Common myeloid progenitor, CD34-positive (primary cell): ENCODE data around the gene PLXNB2.
"Not testable (repeated sequence)": the region's sequence is repeated elsewhere in the genome, so short reads cannot be mapped to it uniquely, and the experiment has no call there.

Experiments
- CTCF ChIA-PET: fragments of 350-600 bp; sonication (Branson Sonifier 250); formaldehyde crosslinking; loops from one replicate; lab custom pipeline; 2021; ENCODE audit warnings: antibody characterized with exemption; lab: Charles Lee
- POLR2A ChIA-PET: fragments of 350-600 bp; sonication (Branson Sonifier 250); formaldehyde crosslinking; loops from one replicate; lab custom pipeline; 2021; ENCODE audit warnings: antibody characterized with exemption; lab: Charles Lee
- DNase-seq, 3 donors: peaks; one replicate each; pipeline versions ENCODE4 v3.0.0 to v3.0.0-alpha.2; 2013
- H3K27ac ChIP-seq, 2 experiments: 1 replicate in 1 of 2; 2 replicates in 1 of 2; pipeline ENCODE4 v1.7.0; 2013; ENCODE audit warnings: inconsistent platforms in 2 of 2, low read length in 2 of 2, mild to moderate bottlenecking in 2 of 2, low read depth in 1 of 2, moderate library complexity in 1 of 2; ENCODE audit not compliant: severe bottlenecking in 2 of 2, insufficient read depth in 1 of 2, poor library complexity in 1 of 2
- H3K27me3 ChIP-seq, 5 experiments: replicated peaks in 2 of 5; 1 replicate in 3 of 5; 2 replicates in 2 of 5; pipeline versions ENCODE4 v1.6.1 to v1.7.0; 2013; ENCODE audit warnings: low read length in 4 of 5, mild to moderate bottlenecking in 2 of 5, moderate library complexity in 2 of 5, inconsistent platforms in 1 of 5; ENCODE audit not compliant: insufficient read depth in 5 of 5, control insufficient read depth in 4 of 5
- H3K36me3 ChIP-seq, 4 experiments: 1 replicate in 2 of 4; 2 replicates in 2 of 4; pipeline versions ENCODE4 v1.6.1 to v1.7.0; 2013; ENCODE audit warnings: low read length in 3 of 4, control low read depth in 1 of 4, mild to moderate bottlenecking in 1 of 4; ENCODE audit not compliant: control insufficient read depth in 4 of 4, insufficient read depth in 4 of 4
- H3K4me1 ChIP-seq, 4 experiments: 1 replicate in 3 of 4; 2 replicates in 1 of 4; pipeline versions ENCODE4 v1.6.1 to v1.7.1; 2013; ENCODE audit warnings: low read length in 3 of 4, mild to moderate bottlenecking in 3 of 4, control low read depth in 1 of 4, inconsistent platforms in 1 of 4, moderate library complexity in 1 of 4; ENCODE audit not compliant: control insufficient read depth in 4 of 4, insufficient read depth in 4 of 4; ENCODE audit errors: control extremely low read depth in 1 of 4
- H3K4me3 ChIP-seq, 7 experiments: 1 replicate in 4 of 7; 2 replicates in 3 of 7; pipeline versions ENCODE4 v1.5.1 to v1.7.0; 2013; ENCODE audit warnings: mild to moderate bottlenecking in 7 of 7, low read length in 6 of 7, moderate library complexity in 6 of 7, inconsistent platforms in 2 of 7, low read depth in 2 of 7, control low read depth in 1 of 7; ENCODE audit not compliant: insufficient read depth in 4 of 7, control insufficient read depth in 1 of 7; ENCODE audit errors: extremely low read depth in 1 of 7
- H3K9me3 ChIP-seq, 5 experiments: 1 replicate in 4 of 5; 2 replicates in 1 of 5; pipeline versions ENCODE4 v1.6.1 to v1.7.1; 2013; ENCODE audit warnings: low read length in 4 of 5, mild to moderate bottlenecking in 2 of 5, inconsistent platforms in 1 of 5, low read depth in 1 of 5, moderate library complexity in 1 of 5; ENCODE audit not compliant: control insufficient read depth in 4 of 5, insufficient read depth in 2 of 5; ENCODE audit errors: control extremely low read depth in 1 of 5
- WGBS: methylation state at CpG from one replicate; pipeline ENCODE4 v1.1.5; 2013; ENCODE audit not compliant: insufficient coverage; 5-methylcytosine and 5-hydroxymethylcytosine counted together

PLXNB2 gene

GRCh38 chr22:50326225-50326955 lies 18.9 kb upstream of the PLXNB2 start:
- peak in 1 of 3 donors; percentile 20 for DNase-seq
- Histone ChIP-seq H3K27me3 (peaks cover 0 to 6% (median 0%) of the 10 kb centered on the region in 5 experiments), H3K4me3 (peak overlapping the region; percentile 44 to 83 (median 70)), H3K9me3 (no peaks in the 10 kb centered on the region), H3K36me3 (no peaks in the 10 kb centered on the region), H3K4me1 (peaks cover 0 to 17% (median 15%) of the 10 kb centered on the region in 4 experiments), H3K27ac (peak overlapping the region in 1 of 2 experiments; percentile 82)
- ChIA-PET POLR2A (interaction anchor here (1.8 to 4.2 kb wide), 3 partner anchors 12 to 32 kb away, joined by 5 to 17 read pairs (median 6); partner anchors contain the start of gene PLXNB2), CTCF (interaction anchor here (0.6 to 10.9 kb wide), 13 partner anchors 11 to 74 kb away, joined by 3 to 120 read pairs (median 7); partner anchors contain the start of gene PLXNB2)
- WGBS: 23% methylated on average over 52 of the region's 56 CpGs

GRCh38 chr22:50325444-50326224 lies 18.2 kb upstream of the PLXNB2 start:
- Histone ChIP-seq H3K4me1 (peaks cover 0 to 17% (median 15%) of the 10 kb centered on the region in 4 experiments), H3K36me3 (no peaks in the 10 kb centered on the region), H3K27me3 (peaks cover 0 to 6% (median 0%) of the 10 kb centered on the region in 5 experiments), H3K27ac (no peak overlapping the region), H3K4me3 (peak overlapping the region in 1 of 7 experiments; percentile 83), H3K9me3 (no peaks in the 10 kb centered on the region)
- WGBS: over 99% methylated on average over 13 of the region's 19 CpGs
- no peak for DNase-seq
- ChIA-PET POLR2A (interaction anchor here (1.8 to 4.2 kb wide), 2 partner anchors 11 to 18 kb away, joined by 6 to 17 read pairs; partner anchors contain the start of gene PLXNB2), CTCF (interaction anchor here (1.0 to 10.9 kb wide), 13 partner anchors 10 to 51 kb away, joined by 3 to 120 read pairs (median 7); partner anchors contain the start of gene PLXNB2)

GRCh38 chr22:50323900-50324299 lies 16.5 kb upstream of the PLXNB2 start:
- Histone ChIP-seq H3K4me3 (no peak overlapping the region), H3K9me3 (no peaks in the 10 kb centered on the region), H3K27ac (no peak overlapping the region), H3K27me3 (peaks cover 0 to 6% (median 0%) of the 10 kb centered on the region in 5 experiments), H3K36me3 (no peaks in the 10 kb centered on the region), H3K4me1 (peaks cover 0 to 17% (median 15%) of the 10 kb centered on the region in 4 experiments)
- ChIA-PET CTCF (interaction anchor here (0.9 to 10.9 kb wide), 12 partner anchors 9 to 82 kb away, joined by 3 to 120 read pairs (median 6); no protein-coding TSS in a partner anchor), POLR2A (interaction anchor here (4.2 kb wide), 1 partner anchor 9 kb away, joined by 17 read pairs; no protein-coding TSS in a partner anchor)
- 100% methylated on average over 5 of the region's 5 CpGs for WGBS
- DNase-seq: no peak

- not testable (repeated sequence) for H3K27ac ChIP-seq, H3K36me3 ChIP-seq, DNase-seq, H3K9me3 ChIP-seq, H3K27me3 ChIP-seq, H3K4me3 ChIP-seq
- CTCF ChIA-PET: interaction anchor here (0.6 to 10.9 kb wide), 12 partner anchors 8 to 80 kb away, joined by 3 to 120 read pairs (median 4); no protein-coding TSS in a partner anchor
- H3K4me1 ChIP-seq: peaks cover 0 to 13% (median 11%) of the 10 kb centered on the region in 4 experiments
- POLR2A ChIA-PET: interaction anchor here (1.2 to 4.2 kb wide), 2 partner anchors 8 to 29 kb away, joined by 4 to 17 read pairs; no protein-coding TSS in a partner anchor
- 98% methylated on average over 7 of the region's 10 CpGs for WGBS
These were observed 15.1 kb upstream of the PLXNB2 start for GRCh38 chr22:50322382-50323104.

- POLR2A ChIA-PET: interaction anchor here (0.5 kb wide), 1 partner anchor 396 kb away, joined by 3 read pairs; no protein-coding TSS in a partner anchor
- 81% methylated on average over 6 of the region's 10 CpGs for WGBS
- Histone ChIP-seq H3K27me3 (peaks cover 0 to under 1% (median 0%) of the 10 kb centered on the region in 5 experiments), H3K4me3 (no peak overlapping the region), H3K4me1 (peaks cover 0 to 8% (median 2%) of the 10 kb centered on the region in 4 experiments), H3K36me3 (no peaks in the 10 kb centered on the region), H3K9me3 (no peaks in the 10 kb centered on the region), H3K27ac (no peak overlapping the region)
- CTCF ChIA-PET: interaction anchor here (0.6 to 10.9 kb wide), 9 partner anchors 8 to 46 kb away, joined by 3 to 120 read pairs (median 4); no protein-coding TSS in a partner anchor
- no peak for DNase-seq
These were observed 13.4 kb upstream of the PLXNB2 start for GRCh38 chr22:50320671-50321325.

- H3K27ac ChIP-seq: no peak overlapping the region
- no peak overlapping the region for H3K4me3 ChIP-seq
- DNase-seq: no peak
- no peaks in the 10 kb centered on the region for H3K27me3 ChIP-seq
- ChIA-PET POLR2A (no interaction called here), CTCF (interaction anchor here (1.1 to 10.9 kb wide), 6 partner anchors 9 to 46 kb away, joined by 3 to 120 read pairs (median 6); no protein-coding TSS in a partner anchor)
- H3K36me3 ChIP-seq: no peaks in the 10 kb centered on the region
- WGBS: 87% methylated on average over 8 of the region's 8 CpGs
- H3K4me1 ChIP-seq: peaks cover 0 to 15% (median 8%) of the 10 kb centered on the region in 4 experiments
- H3K9me3 ChIP-seq: no peaks in the 10 kb centered on the region
These were observed 12.7 kb upstream of the PLXNB2 start for GRCh38 chr22:50320116-50320515.
